ENCODE measurements around the gene ZNF529. TPM values are rescaled to one million over a fixed set of nuclear protein-coding genes. Genes with fewer than 3 reads are reported as not detected.

The ZNF529 gene
- total RNA-seq, 1 experiment from 2014 or later, result 16.9 TPM

GRCh38 chr19:36574741-36575140, 1.6 kb upstream of the ZNF529 start:
- H3T11ph ChIP-seq (ENCODE audit: low read length), result no peak overlapping the region
- H3K27me3 ChIP-seq (ENCODE audit: insufficient read depth, low read length), result no peaks in the 10 kb centered on the region
- H2BK12ac ChIP-seq (ENCODE audit: insufficient read length, low read depth, low read length), result no peak overlapping the region
- H3K9me3 ChIP-seq (ENCODE audit: control insufficient read depth, low read depth, low read length), result no peaks in the 10 kb centered on the region
- H3K4ac ChIP-seq (ENCODE audit: low read depth, low read length), result no peak overlapping the region
- no peak overlapping the region for H3K9ac ChIP-seq (ENCODE audit: extremely low read depth, insufficient read length, low read length)
- peaks cover 8% of the 10 kb centered on the region; the same call in 1 of the 2 replicates for H3K79me2 ChIP-seq (ENCODE audit: insufficient read depth, low read length)
- no CpG with 5 or more reads among the region's 2 CpGs for WGBS (ENCODE audit: extremely low coverage, insufficient read length, low lambda C conversion rate)
- no peak overlapping the region for H3K23ac ChIP-seq (ENCODE audit: insufficient read length, low read depth, low read length)
- peaks cover 6% of the 10 kb centered on the region for H3K23me2 ChIP-seq (ENCODE audit: insufficient read length, low read depth, low read length, poor library complexity, severe bottlenecking)
- H2BK5ac ChIP-seq (ENCODE audit: insufficient read length, low read length), result no peak overlapping the region
- Mint-ChIP-seq H3K4me1 (peaks cover 14 to 20% of the 10 kb centered on the region in 2 experiments), H3K27me3 (ENCODE audit: low read depth) (no peaks in the 10 kb centered on the region), H3K9me3 (peaks cover 3 to 16% of the 10 kb centered on the region in 2 experiments; a peak in 3 of 5 replicates), H3K27ac (no peak overlapping the region), H3K4me3 (peak overlapping the region; percentile 86 to 95), H3K36me3 (ENCODE audit: insufficient read depth in 1 of 3, low read depth in 3 of 3) (peaks cover 35 to 50% (median 45%) of the 10 kb centered on the region in 3 experiments)
- no peak overlapping the region for H3K27ac ChIP-seq (ENCODE audit: insufficient read length, low read depth, low read length)
- H2AK5ac ChIP-seq (ENCODE audit: insufficient read length, low read length), result no peak overlapping the region
- peak overlapping the region; percentile 63 for H3K4me2 ChIP-seq (ENCODE audit: insufficient read depth, insufficient read length, low read length)
- H3K18ac ChIP-seq (ENCODE audit: insufficient read length, low read depth, low read length), result no peak overlapping the region
- TF ChIP-seq CTCF (conservative IDR thresholded peaks at IDR 0.05), result no peak
- no peaks in the 10 kb centered on the region for H4K20me1 ChIP-seq (ENCODE audit: control insufficient read depth, insufficient read depth, insufficient read length)
- no peak for DNase-seq
- no peak overlapping the region for H4K8ac ChIP-seq (replicated peaks; ENCODE audit: insufficient read length, low read depth, low read length)
- 0 out of 2 replicates have a peak, but pooled peaks cover 4% of the 10 kb centered on the region for H3K4me1 ChIP-seq (ENCODE audit: insufficient read depth, low read length)
- no peak overlapping the region for H2AFZ ChIP-seq (ENCODE audit: low read length)
- no peak overlapping the region for H3K14ac ChIP-seq (ENCODE audit: insufficient read depth, low read length)
- no peak overlapping the region for H2BK120ac ChIP-seq (ENCODE audit: low read depth, low read length, poor library complexity, severe bottlenecking)
- H2BK15ac ChIP-seq (ENCODE audit: low read depth, low read length), result no peak overlapping the region
- no peak overlapping the region for H4K5ac ChIP-seq (ENCODE audit: insufficient read length, low read depth, low read length)
- no peak overlapping the region for H3K56ac ChIP-seq (ENCODE audit: insufficient read length, low read depth, low read length)
- no peak overlapping the region for H2BK20ac ChIP-seq (ENCODE audit: low read depth, low read length, poor library complexity, severe bottlenecking)
- H3K79me1 ChIP-seq (ENCODE audit: insufficient read depth, low read depth, low read length, poor library complexity, severe bottlenecking), result no peaks in the 10 kb centered on the region
- no peak overlapping the region for H4K91ac ChIP-seq (ENCODE audit: insufficient read length, low read depth, low read length)

Measured in H9 (cell line).